Astrocyte of the spinal cord (primary cell): Measurements from ENCODE around the gene CEP95.
A peak's percentile ranks its signal among the peaks of the same experiment; 100 is the strongest.

Experiments
- DNase-seq: peaks from one replicate; pipeline ENCODE4 v3.0.0; 2011; ENCODE audit warnings: low read depth, low spot score
- H3K4me3 ChIP-seq: 2 replicates; pipeline ENCODE4 v1.5.1; 2011; ENCODE audit warnings: low read depth, mild to moderate bottlenecking, low read length, moderate library complexity
- in situ Hi-C: cut with HindIII; loops from 2 replicates; pipeline ENCODE4 v1.10.0; 2017; ENCODE audit warnings: low sequenced_read_pairs
- TF ChIP-seq, protein P1 (sequence below): IDR thresholded peaks from 2 replicates; pipeline ENCODE4 v1.5.1; 2012; ENCODE audit warnings: low read depth, mild to moderate bottlenecking, low read length, inconsistent platforms

CEP95 gene

DNA sequence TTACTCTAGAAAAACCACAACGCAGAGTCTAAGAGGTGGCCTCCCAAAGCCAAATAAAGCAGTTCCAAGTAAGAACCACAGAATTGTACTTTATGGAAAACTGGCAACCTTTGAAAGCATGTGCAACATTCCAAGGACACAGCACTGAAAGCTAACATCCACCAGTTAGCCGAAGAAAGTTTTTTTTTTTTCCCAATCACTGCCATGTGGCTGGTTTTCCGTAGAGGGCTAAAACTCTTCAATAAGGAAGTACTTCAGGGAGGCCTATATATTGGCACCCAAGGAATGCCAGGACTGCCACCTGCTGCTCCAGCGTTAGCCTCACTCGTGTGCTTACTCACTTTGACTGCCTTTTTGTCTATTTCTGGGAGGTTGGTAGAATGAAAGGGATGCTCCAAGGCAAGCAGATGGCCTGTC lies 25.2 kb downstream of the CEP95 start:
- in situ Hi-C loops, result no loop called here
- DNase-seq, result peak; percentile 75
- no peak overlapping the region for H3K4me3 ChIP-seq
- TF ChIP-seq, protein P1, sequence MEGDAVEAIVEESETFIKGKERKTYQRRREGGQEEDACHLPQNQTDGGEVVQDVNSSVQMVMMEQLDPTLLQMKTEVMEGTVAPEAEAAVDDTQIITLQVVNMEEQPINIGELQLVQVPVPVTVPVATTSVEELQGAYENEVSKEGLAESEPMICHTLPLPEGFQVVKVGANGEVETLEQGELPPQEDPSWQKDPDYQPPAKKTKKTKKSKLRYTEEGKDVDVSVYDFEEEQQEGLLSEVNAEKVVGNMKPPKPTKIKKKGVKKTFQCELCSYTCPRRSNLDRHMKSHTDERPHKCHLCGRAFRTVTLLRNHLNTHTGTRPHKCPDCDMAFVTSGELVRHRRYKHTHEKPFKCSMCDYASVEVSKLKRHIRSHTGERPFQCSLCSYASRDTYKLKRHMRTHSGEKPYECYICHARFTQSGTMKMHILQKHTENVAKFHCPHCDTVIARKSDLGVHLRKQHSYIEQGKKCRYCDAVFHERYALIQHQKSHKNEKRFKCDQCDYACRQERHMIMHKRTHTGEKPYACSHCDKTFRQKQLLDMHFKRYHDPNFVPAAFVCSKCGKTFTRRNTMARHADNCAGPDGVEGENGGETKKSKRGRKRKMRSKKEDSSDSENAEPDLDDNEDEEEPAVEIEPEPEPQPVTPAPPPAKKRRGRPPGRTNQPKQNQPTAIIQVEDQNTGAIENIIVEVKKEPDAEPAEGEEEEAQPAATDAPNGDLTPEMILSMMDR, result no peak

DNA sequence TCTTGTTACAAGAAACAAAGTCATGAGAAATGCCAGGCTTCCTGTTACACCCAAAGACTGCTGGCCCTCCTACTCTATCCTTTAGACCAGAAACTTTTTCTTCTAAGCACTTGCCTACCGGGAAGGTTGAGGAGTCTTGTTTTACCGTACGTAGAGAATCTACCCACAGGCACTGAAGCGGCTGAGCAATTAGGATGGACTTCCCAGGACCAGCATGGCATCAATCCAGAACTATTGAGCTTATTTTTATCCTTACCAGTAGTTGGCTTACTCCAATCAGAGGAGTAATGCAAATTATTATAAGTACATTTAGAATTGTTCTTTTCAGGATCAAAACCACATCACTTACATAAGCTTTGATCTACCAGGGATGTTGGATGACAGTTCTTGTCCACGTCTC lies 25.6 kb downstream of the CEP95 start:
- H3K4me3 ChIP-seq, result no peak overlapping the region
- TF ChIP-seq, protein P1, result no peak
- in situ Hi-C loops, result no loop called here
- DNase-seq, result no peak

DNA sequence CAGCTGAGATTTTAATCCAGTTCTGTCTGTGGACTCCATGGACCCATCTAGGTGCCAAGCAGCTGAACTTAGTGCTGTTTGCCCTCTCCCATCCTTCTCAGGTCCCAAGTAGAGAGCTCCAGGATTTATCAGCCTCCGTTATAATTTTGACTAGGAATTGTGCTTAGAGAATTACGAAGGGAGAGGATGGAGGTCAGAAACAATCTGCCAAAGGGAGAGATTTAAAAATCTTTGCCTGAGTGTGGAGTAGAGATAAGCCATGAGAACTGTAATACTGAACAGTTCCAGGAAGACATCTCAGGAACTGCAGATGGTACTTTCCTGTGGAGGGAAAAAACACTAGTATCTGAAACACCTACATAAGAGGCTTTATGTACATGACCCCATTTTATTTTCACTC lies 27.0 kb downstream of the CEP95 start:
- no peak overlapping the region for H3K4me3 ChIP-seq
- in situ Hi-C loops, result no loop called here
- DNase-seq, result no peak
- TF ChIP-seq, protein P1, result no peak

DNA sequence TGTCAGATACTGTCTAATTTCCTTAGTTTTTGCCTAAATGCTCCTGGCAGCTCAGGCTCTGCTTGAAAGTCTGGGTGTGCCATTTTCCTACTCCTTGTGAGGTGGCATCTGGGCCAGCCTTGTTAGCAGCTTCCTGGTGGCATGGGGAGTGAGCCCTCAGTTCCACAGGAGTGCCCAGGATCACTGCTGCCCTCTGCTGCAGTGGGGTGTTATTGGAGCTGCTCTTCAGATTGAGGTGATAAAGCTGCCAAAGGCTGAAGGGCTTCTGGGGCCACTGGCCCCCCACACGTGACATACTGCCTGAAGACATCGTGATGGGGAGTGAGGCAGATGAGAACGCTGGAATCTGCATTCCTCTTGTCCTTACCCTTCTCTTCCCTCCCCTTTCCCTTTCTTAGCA lies 27.4 kb downstream of the CEP95 start:
- TF ChIP-seq, protein P1, result peak; percentile 15
- H3K4me3 ChIP-seq, result no peak overlapping the region
- no peak for DNase-seq
- in situ Hi-C loops, result no loop called here

DNA sequence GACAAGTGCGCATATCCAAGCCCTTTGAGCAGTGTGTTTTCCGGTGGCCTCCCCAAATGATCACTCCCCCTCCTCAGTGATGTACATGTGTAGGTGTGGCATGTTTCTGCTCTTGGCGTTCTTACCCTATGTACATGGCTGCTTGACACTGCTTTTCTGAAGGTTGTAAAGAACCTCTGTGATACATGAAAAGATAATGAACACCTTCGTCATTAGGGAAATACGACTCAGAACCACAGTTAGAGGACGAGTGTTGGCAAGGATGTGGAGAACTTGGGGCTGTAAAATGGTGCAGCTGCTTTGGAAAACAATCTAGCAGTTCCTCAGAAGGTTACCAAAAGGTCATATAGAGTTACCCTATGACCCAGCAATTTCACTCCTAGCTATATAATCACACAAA lies 28.6 kb downstream of the CEP95 start:
- peak; percentile 53 for DNase-seq
- no peak overlapping the region for H3K4me3 ChIP-seq
- in situ Hi-C loops, result no loop called here
- TF ChIP-seq, protein P1, result no peak

DNA sequence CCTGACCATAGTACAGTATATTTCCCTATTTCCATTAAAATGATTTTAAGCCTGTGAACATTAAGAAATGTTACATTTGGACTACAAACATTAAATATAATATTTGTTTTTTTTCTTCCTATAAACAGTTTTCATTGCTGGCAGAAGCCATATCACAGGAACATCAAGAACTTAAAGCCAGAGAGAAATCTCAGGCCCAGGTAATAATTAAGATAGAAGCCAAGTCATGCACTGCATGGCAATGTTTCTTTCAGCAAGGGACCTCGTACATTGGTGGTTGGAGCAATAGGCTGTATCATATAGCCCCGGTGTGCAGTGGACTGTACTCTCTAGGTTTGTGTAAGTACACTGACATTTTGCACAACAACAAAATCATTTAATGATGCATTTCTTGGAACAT lies 30.1 kb downstream of the CEP95 start:
- in situ Hi-C loops, result no loop called here
- TF ChIP-seq, protein P1, result no peak
- no peak overlapping the region for H3K4me3 ChIP-seq
- DNase-seq, result no peak

DNA sequence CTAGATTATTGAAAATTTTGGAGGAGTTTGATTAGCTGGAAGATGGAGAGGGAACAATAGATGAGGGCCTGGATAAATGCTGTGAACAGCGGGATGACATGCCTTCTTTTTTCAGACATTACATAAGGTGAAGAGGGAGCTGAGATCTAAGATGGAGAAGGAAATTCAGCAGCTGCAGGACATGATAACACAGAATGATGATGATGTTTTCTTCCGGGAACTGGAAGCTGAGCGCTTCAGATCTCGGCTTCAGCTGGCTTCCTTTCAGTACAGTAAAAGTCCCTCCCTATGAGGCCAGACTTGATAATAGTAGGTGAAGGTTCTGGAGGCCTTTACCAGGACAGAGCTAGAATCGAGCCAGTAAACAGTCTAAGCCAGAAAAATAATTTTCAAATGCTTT lies 30.7 kb downstream of the CEP95 start:
- in situ Hi-C loops, result no loop called here
- H3K4me3 ChIP-seq, result no peak overlapping the region
- no peak for DNase-seq
- TF ChIP-seq, protein P1, result no peak
